GM12875 (cell line): ENCODE results near the gene DACH1.

Source experiments
- H3K4me3 ChIP-seq: one replicate; pipeline ENCODE4 v1.5.1; 2011; ENCODE audit warnings: low read depth, low read length, control low read depth
- TF ChIP-seq, protein P1 (sequence below): IDR thresholded peaks from 2 replicates; pipeline ENCODE4 v1.5.1; 2011; ENCODE audit warnings: low read depth, mild to moderate bottlenecking, control low read depth, inconsistent platforms, low read length, moderate library complexity, borderline replicate concordance; ENCODE audit not compliant: insufficient read depth

The DACH1 gene

DNA sequence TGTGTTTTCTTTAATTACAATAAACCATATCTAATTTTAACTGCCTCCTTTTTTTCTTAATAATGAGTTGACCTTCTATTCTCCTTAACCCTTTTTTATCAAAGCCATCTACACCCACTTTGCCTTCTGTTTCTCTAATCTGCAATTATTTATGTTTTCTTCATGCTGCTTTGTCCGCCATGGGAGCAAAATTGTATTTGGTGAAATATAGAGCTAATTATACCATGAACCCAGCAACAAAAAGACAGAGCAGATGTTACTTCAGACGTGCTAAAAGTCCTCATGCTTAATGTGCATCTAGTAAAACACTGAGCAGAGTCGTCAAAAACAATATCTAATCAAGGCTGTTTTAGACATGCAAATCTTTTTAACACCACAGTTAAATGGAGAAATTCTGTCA lies 264.7 kb downstream of the DACH1 start:
- no peak overlapping the region for H3K4me3 ChIP-seq
- TF ChIP-seq, protein P1, sequence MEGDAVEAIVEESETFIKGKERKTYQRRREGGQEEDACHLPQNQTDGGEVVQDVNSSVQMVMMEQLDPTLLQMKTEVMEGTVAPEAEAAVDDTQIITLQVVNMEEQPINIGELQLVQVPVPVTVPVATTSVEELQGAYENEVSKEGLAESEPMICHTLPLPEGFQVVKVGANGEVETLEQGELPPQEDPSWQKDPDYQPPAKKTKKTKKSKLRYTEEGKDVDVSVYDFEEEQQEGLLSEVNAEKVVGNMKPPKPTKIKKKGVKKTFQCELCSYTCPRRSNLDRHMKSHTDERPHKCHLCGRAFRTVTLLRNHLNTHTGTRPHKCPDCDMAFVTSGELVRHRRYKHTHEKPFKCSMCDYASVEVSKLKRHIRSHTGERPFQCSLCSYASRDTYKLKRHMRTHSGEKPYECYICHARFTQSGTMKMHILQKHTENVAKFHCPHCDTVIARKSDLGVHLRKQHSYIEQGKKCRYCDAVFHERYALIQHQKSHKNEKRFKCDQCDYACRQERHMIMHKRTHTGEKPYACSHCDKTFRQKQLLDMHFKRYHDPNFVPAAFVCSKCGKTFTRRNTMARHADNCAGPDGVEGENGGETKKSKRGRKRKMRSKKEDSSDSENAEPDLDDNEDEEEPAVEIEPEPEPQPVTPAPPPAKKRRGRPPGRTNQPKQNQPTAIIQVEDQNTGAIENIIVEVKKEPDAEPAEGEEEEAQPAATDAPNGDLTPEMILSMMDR, result no peak

DNA sequence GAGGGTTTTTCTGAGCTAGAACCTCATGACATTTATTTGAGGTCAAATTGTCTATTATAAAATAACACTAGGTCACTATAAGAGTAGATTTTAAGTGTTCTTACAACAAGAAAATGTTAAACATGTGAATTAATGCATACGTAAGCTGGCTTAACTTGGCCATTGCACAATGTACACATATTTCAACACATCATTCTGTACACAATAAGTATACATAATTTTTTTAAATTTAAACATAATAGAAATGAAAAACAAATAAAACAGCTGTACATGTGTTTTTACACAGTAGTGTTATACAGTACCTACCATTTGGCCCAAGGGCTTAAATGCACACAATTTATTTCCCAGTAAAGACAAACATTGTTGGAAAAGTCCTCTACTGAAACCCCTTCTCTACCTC lies 269.9 kb downstream of the DACH1 start:
- TF ChIP-seq, protein P1, result no peak
- H3K4me3 ChIP-seq, result no peak overlapping the region

GRCh38 chr13:71596116-71596515 lies 270.9 kb downstream of the DACH1 start:
- no peak overlapping the region for H3K4me3 ChIP-seq
- TF ChIP-seq, protein P1, result no peak

GRCh38 chr13:71593566-71593965 lies 273.4 kb downstream of the DACH1 start:
- no peak overlapping the region for H3K4me3 ChIP-seq
- TF ChIP-seq, protein P1, result no peak

GRCh38 chr13:71591374-71591773 lies 275.6 kb downstream of the DACH1 start:
- TF ChIP-seq, protein P1, result no peak
- no peak overlapping the region for H3K4me3 ChIP-seq

- H3K4me3 ChIP-seq, result no peak overlapping the region
- TF ChIP-seq, protein P1, result no peak
Observed at GRCh38 chr13:71590654-71591148, 276.3 kb downstream of the DACH1 start.

DNA sequence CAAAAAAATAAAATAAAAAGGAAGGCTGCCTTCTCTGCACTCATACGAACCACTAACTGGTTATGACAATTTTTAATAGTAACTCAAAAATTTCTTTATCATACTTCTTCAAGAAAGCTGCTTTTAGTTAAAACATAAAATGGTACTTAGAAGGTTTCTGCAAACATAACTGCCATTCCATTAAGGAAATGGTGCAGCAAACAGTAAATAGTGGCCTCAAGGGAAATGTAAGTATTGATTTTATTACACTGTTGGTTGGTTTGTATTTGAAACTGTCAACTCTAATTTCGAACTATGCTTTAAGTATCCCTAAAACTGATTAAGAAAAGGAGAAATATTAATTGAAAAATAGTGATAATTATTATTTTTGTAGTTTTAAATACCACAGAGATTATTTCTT lies 278.0 kb downstream of the DACH1 start:
- no peak overlapping the region for H3K4me3 ChIP-seq
- TF ChIP-seq, protein P1, result no peak
